ENCODE results near the gene XYLT1. TPM values are rescaled to one million over a fixed set of nuclear protein-coding genes. Genes with fewer than 3 reads are reported as not detected.

XYLT1 gene
- total RNA-seq, 6 experiments from 2014 or later: 22.0 to 51.1 (median 27.5) TPM

DNA sequence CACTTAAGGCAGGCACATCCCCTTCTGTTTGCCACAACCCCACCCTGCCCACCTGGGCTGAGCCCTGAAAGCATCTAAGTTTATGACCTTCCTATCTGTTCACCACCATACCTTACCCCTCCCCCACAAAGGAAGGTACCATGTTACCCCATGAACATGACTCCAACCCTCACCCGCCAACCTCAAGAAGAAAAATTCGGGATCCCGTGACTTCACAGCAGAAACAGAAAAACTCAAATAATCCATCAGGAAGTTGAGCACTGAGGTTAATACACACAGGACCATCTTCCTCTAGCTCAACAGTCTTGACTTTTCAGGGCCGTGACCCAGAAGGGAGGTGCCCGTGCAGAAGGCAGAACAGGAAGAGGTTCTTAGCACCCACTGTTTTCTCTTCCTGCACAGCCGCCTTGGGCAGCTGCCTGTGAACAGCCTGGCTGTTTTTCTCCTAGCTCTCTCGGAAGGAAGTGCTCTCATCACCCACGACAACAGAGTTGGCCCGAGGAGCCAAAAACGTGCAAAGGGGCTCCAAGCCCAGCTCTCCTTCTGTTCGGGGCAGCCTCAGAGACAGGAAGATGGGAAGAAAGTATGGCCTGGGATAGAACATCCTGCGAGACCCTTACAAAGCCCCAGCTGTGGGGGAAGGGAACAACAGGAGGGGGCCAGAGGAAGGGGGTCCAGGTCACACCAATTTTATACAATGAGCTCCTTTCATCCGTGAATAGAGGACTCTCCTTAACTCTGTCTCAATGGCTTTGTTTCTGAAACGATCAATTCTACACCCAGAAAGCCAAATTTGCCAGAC lies 101.1 kb downstream of the XYLT1 start:
- H3K9me3 Mint-ChIP-seq: no peaks in the 10 kb centered on the region
- peaks cover 50% of the 10 kb centered on the region for H3K4me1 Mint-ChIP-seq (ENCODE audit: low read depth)
- no peak overlapping the region for H3K27ac Mint-ChIP-seq
- no peaks in the 10 kb centered on the region for H3K36me3 Mint-ChIP-seq (ENCODE audit: low read depth)
- H3K4me3 Mint-ChIP-seq: no peak overlapping the region
- TF ChIP-seq, protein P1, sequence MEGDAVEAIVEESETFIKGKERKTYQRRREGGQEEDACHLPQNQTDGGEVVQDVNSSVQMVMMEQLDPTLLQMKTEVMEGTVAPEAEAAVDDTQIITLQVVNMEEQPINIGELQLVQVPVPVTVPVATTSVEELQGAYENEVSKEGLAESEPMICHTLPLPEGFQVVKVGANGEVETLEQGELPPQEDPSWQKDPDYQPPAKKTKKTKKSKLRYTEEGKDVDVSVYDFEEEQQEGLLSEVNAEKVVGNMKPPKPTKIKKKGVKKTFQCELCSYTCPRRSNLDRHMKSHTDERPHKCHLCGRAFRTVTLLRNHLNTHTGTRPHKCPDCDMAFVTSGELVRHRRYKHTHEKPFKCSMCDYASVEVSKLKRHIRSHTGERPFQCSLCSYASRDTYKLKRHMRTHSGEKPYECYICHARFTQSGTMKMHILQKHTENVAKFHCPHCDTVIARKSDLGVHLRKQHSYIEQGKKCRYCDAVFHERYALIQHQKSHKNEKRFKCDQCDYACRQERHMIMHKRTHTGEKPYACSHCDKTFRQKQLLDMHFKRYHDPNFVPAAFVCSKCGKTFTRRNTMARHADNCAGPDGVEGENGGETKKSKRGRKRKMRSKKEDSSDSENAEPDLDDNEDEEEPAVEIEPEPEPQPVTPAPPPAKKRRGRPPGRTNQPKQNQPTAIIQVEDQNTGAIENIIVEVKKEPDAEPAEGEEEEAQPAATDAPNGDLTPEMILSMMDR (IDR thresholded peaks at IDR 0.05): no peak
- peaks cover 1% of the 10 kb centered on the region; the same call in 1 of the 2 replicates for H3K27me3 Mint-ChIP-seq (ENCODE audit: insufficient read depth)
- no peak for DNase-seq

DNA sequence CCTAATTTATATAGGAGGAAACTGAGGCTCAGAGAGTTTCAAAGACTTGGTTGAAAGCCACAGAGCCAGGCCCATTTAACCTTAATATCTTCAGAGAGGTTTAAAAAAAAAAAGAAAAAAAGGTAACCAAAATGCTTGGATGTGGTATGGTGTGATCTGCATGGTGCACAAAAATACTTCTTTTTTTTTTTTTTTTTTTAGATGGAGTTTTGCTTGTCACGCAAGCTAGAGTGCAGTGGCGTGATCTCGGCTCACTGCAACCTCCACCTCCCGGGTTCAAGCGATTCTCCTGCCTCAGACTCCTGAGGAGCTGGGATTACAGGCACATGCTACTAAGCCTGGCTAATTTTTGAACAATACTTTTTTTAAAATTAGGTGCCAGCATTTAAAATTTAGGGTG lies 101.8 kb downstream of the XYLT1 start:
- no peaks in the 10 kb centered on the region for H3K36me3 Mint-ChIP-seq (ENCODE audit: low read depth)
- no peak overlapping the region for H3K4me3 Mint-ChIP-seq
- H3K4me1 Mint-ChIP-seq (ENCODE audit: low read depth): peaks cover 57% of the 10 kb centered on the region
- no peak for DNase-seq
- H3K9me3 Mint-ChIP-seq: no peaks in the 10 kb centered on the region
- H3K27ac Mint-ChIP-seq: no peak overlapping the region
- TF ChIP-seq, protein P1 (IDR thresholded peaks at IDR 0.05): no peak
- peaks cover 1% of the 10 kb centered on the region; the same call in 1 of the 2 replicates for H3K27me3 Mint-ChIP-seq (ENCODE audit: insufficient read depth)

GRCh38 chr16:17368446-17368845 lies 102.3 kb downstream of the XYLT1 start:
- no peak for DNase-seq
- TF ChIP-seq, protein P1 (IDR thresholded peaks at IDR 0.05): no peak
- Mint-ChIP-seq H3K4me3 (no peak overlapping the region), H3K4me1 (ENCODE audit: low read depth) (peaks cover 62% of the 10 kb centered on the region), H3K27me3 (ENCODE audit: insufficient read depth) (peaks cover 1% of the 10 kb centered on the region; the same call in 1 of the 2 replicates), H3K9me3 (no peaks in the 10 kb centered on the region), H3K27ac (no peak overlapping the region), H3K36me3 (ENCODE audit: low read depth) (no peaks in the 10 kb centered on the region)

DNA sequence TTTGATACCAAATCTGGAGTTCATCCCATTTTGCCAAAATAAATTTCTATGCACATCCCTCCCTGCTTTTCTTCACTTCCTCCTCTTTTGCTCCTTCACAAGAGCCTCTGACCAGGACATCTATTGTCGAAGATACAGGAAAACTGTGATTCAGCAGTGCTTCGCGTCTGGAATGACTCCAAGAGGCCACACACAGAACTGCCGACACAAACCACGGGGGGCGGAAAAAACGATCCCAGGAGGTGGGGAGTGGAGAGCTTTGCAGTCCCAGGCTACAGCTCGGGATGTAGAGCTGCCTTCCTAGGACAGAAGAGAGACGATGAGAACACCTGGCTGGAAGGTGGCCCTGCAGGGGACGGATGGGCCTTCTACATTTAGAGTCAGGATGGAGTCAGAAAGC lies 102.8 kb downstream of the XYLT1 start:
- TF ChIP-seq, protein P1 (IDR thresholded peaks at IDR 0.05): peak; percentile 62
- H3K27ac Mint-ChIP-seq: peak overlapping the region; percentile 47
- peak; percentile 63 for DNase-seq
- H3K4me1 Mint-ChIP-seq (ENCODE audit: low read depth): peaks cover 66% of the 10 kb centered on the region
- H3K9me3 Mint-ChIP-seq: no peaks in the 10 kb centered on the region
- no peaks in the 10 kb centered on the region for H3K36me3 Mint-ChIP-seq (ENCODE audit: low read depth)
- H3K4me3 Mint-ChIP-seq: no peak overlapping the region; the same call in 1 of the 2 replicates
- H3K27me3 Mint-ChIP-seq (ENCODE audit: insufficient read depth): peaks cover 1% of the 10 kb centered on the region; the same call in 1 of the 2 replicates

DNA sequence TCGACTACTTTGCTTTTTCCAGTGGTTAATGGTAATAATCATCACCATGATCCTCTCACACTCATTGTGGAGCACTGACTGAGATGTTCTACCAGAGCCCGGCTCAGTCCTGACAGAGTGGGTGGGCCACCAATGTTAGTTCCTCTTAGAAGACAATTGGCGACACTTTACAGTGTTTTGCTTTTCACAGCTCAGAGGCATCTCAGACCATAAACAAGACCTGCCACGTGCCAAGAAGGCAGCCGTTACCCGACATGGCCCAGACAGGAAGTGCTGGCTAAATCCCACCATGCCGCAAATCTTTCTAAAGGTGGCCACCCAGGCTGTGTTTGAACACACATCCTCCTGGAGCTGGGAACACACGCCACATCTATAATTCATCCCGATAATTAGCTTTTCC lies 103.7 kb downstream of the XYLT1 start:
- Mint-ChIP-seq H3K27me3 (ENCODE audit: insufficient read depth) (peaks cover 1% of the 10 kb centered on the region; the same call in 1 of the 2 replicates), H3K27ac (no peak overlapping the region), H3K36me3 (ENCODE audit: low read depth) (no peaks in the 10 kb centered on the region), H3K4me3 (no peak overlapping the region), H3K4me1 (ENCODE audit: low read depth) (peaks cover 75% of the 10 kb centered on the region), H3K9me3 (no peaks in the 10 kb centered on the region)
- DNase-seq: no peak
- TF ChIP-seq, protein P1 (IDR thresholded peaks at IDR 0.05): no peak

Measured in HFFc6 (cell line).